GM21515 (cell line): ENCODE results near the gene RLN3.

Experiments
- ATAC-seq: cut with Tn5 transposase; IDR thresholded peaks from one replicate; pipeline ENCODE4 v1.9.1; 2021; ENCODE audit not compliant: unreplicated experiment

Gene RLN3

GRCh38 chr19:13993590-13994300 is 34.2 kb upstream of the RLN3 start:
- ATAC-seq = no peak

GRCh38 chr19:13995017-13995728 is 32.8 kb upstream of the RLN3 start:
- ATAC-seq = no peak

- no peak for ATAC-seq
These were observed 31.8 kb upstream of the RLN3 start for GRCh38 chr19:13995878-13996765.

GRCh38 chr19:13996928-13997630 is 30.9 kb upstream of the RLN3 start:
- ATAC-seq = no peak

- ATAC-seq = no peak
These were observed 30.4 kb upstream of the RLN3 start for GRCh38 chr19:13997631-13997962.

GRCh38 chr19:13998426-13998825 is 29.5 kb upstream of the RLN3 start:
- ATAC-seq = no peak

GRCh38 chr19:13999085-13999484 is 28.9 kb upstream of the RLN3 start:
- ATAC-seq = no peak

GRCh38 chr19:14000691-14001375 is 27.1 kb upstream of the RLN3 start:
- ATAC-seq = no peak

GRCh38 chr19:14002571-14003250 is 25.2 kb upstream of the RLN3 start:
- ATAC-seq = no peak

- ATAC-seq = no peak
These were observed 24.5 kb upstream of the RLN3 start for GRCh38 chr19:14003251-14004055.

GRCh38 chr19:14004619-14005348 is 23.2 kb upstream of the RLN3 start:
- ATAC-seq = no peak

GRCh38 chr19:14005349-14006084 is 22.4 kb upstream of the RLN3 start:
- peak; percentile 34 for ATAC-seq

GRCh38 chr19:14006085-14006765 is 21.7 kb upstream of the RLN3 start, which contains the start of gene RFX1:
Gene RFX1 (minus strand): TSS chr19:14006320. CDS start chr19:13993843, 12,477 bp downstream.
- peak; percentile 69 for ATAC-seq

GRCh38 chr19:14006766-14007562 is 21.0 kb upstream of the RLN3 start:
- no peak for ATAC-seq

GRCh38 chr19:14012378-14012915 is 15.5 kb upstream of the RLN3 start:
- ATAC-seq = no peak

GRCh38 chr19:14015524-14016035 is 12.4 kb upstream of the RLN3 start:
- peak; percentile 84 for ATAC-seq
